K562 (cell line): ENCODE data around the gene PPAN. TPM values are rescaled to one million over a fixed set of nuclear protein-coding genes. Genes with fewer than 3 reads are reported as not detected.

Experiments
- ARHGAP35 ChIP-seq: fragments of 450-650 bp; IDR thresholded peaks from 2 replicates; pipeline ENCODE4 v1.6.1; 2018; ENCODE audit not compliant: partially characterized antibody
- BACH1 ChIP-seq: fragments of 200-800 bp; sonication (Bioruptor generic); IDR thresholded peaks from 2 replicates; pipeline ENCODE4 v1.6.1; 2016; ENCODE audit warnings: missing genetic modification characterization, missing compliant biosample characterization
- CHD2 ChIP-seq: IDR thresholded peaks from 2 replicates; pipeline ENCODE4 v1.6.1; 2011; ENCODE audit warnings: low read depth, low read length
- FIP1L1 ChIP-seq: fragments of 200-400 bp; formaldehyde crosslinking; IDR thresholded peaks from 2 replicates; pipeline ENCODE4 v1.6.1; 2018; ENCODE audit warnings: mild to moderate bottlenecking, low read depth, low read length; ENCODE audit not compliant: poor library complexity, severe bottlenecking
- KDM5B ChIP-seq: fragments of 200-600 bp; sonication (generic); IDR thresholded peaks from 2 replicates; pipeline ENCODE4 v1.6.1; 2012; ENCODE audit warnings: low read depth, mild to moderate bottlenecking, moderate library complexity, low read length, control low read depth, inconsistent platforms; ENCODE audit not compliant: insufficient replicate concordance
- POLR2G ChIP-seq: fragments of 200-400 bp; formaldehyde crosslinking; IDR thresholded peaks from 2 replicates; pipeline ENCODE4 v1.6.1; 2017; ENCODE audit warnings: low read depth, mild to moderate bottlenecking, antibody characterized with exemption, low read length, moderate library complexity
- RBM22 ChIP-seq: fragments of 200-400 bp; formaldehyde crosslinking; IDR thresholded peaks from 2 replicates; pipeline ENCODE4 v1.6.1; 2018; ENCODE audit warnings: low read length, low read depth; ENCODE audit not compliant: poor library complexity, severe bottlenecking
- RFX1 ChIP-seq: fragments of 450-650 bp; IDR thresholded peaks from 2 replicates; pipeline ENCODE4 v1.6.1; 2016; ENCODE audit warnings: mild to moderate bottlenecking, moderate library complexity
- SRSF1 ChIP-seq: fragments of 200-400 bp; formaldehyde crosslinking; IDR thresholded peaks from 2 replicates; pipeline ENCODE4 v1.6.1; 2017; ENCODE audit warnings: mild to moderate bottlenecking, low read depth, low read length, moderate library complexity
- SUPT5H ChIP-seq: fragments of 450-650 bp; IDR thresholded peaks from 2 replicates; pipeline ENCODE4 v1.6.1; 2016
- TAF15 ChIP-seq: fragments of 200-400 bp; formaldehyde crosslinking; IDR thresholded peaks from 2 replicates; pipeline ENCODE4 v1.6.1; 2017; ENCODE audit warnings: mild to moderate bottlenecking, low read depth, low read length, moderate library complexity
- TEAD4 ChIP-seq, 2 experiments: sonication (generic) in 1 of 2; formaldehyde crosslinking in 1 of 2; IDR thresholded peaks; 2 replicates each; pipeline versions ENCODE4 v1.6.1 to v1.8.0; 2012 to 2022; ENCODE audit warnings: borderline replicate concordance in 1 of 2, inconsistent platforms in 1 of 2, low read length in 1 of 2, mild to moderate bottlenecking in 1 of 2, missing genetic modification reagents in 1 of 2
- TOE1 ChIP-seq, 2 experiments: fragments of 450-650 bp in 1 of 2; sonication (generic) in 1 of 2; formaldehyde crosslinking in 1 of 2; IDR thresholded peaks; 2 replicates each; pipeline versions ENCODE4 v1.7.1 to v1.8.0; 2016 to 2022; ENCODE audit warnings: borderline replicate concordance in 2 of 2, mild to moderate bottlenecking in 2 of 2, antibody characterized with exemption in 1 of 2, inconsistent platforms in 1 of 2, low read depth in 1 of 2, missing genetic modification reagents in 1 of 2, moderate library complexity in 1 of 2
- ZNF740 ChIP-seq, 3 experiments: fragments of 200-800 bp in 1 of 3; sonication (Bioruptor generic) in 1 of 3; sonication (generic) in 1 of 3; formaldehyde crosslinking in 1 of 3; IDR thresholded peaks; 2 replicates each; pipeline versions ENCODE4 v1.6.1 to v1.8.0; 2016 to 2022; ENCODE audit warnings: mild to moderate bottlenecking in 2 of 3, missing compliant biosample characterization in 2 of 3, missing genetic modification characterization in 2 of 3, missing genetic modification reagents in 1 of 3
- ZNF830 ChIP-seq: fragments of 250-450 bp; sonication (Bioruptor Pico); IDR thresholded peaks from 2 replicates; pipeline ENCODE4 v1.5.0; 2021; ENCODE audit warnings: mild to moderate bottlenecking
- polyA plus RNA-seq, 8 experiments: library from polyadenylated mRNA; depleted of rRNA in 4 of 8; stranded (reverse) in 5 of 8; unstranded in 3 of 8; fragments of >200 nt; fragmentation: Nextera tagmentation in 2 of 8; fragmentation: Illumina TruSeq in 1 of 8; extraction: Ambion mirVana in 2 of 8; extraction: Trizol in 1 of 8; gene quantifications; 2 replicates each; pipeline versions ENCODE4 v1.2.1 to v1.2.3, GENCODE V29; 2011 to 2014; ENCODE audit warnings: inconsistent platforms in 1 of 8, missing spikeins in 1 of 8
- total RNA-seq, 7 experiments: library from RNA; depleted of rRNA in 6 of 7; stranded (reverse); fragments of >200 nt in 6 of 7; fragmentation: Illumina TruSeq in 2 of 7; extraction: Trizol in 2 of 7; gene quantifications; 2 replicates each; pipeline versions ENCODE4 v1.2.1 to v1.2.3, GENCODE V29; 2011 to 2021; ENCODE audit warnings: low replicate concordance in 1 of 7

The PPAN gene
- total and polyA plus RNA-seq, 9 of the 15 experiments (the other 6 are each of a cell fraction or from before 2014, with no cell fraction given): 2.2 to 129 (median 59.1) TPM

GRCh38 chr19:10113964-10114650 lies 7.9 kb downstream of the PPAN start (continued):
- TF ChIP-seq CHD2 (peak; percentile 51; the same call in 1 of the 2 replicates), ZNF830 (CRISPR knock-in tag) (0 out of 2 replicates have a peak, but pooled peaks have one; percentile 28), TEAD4 (IDR thresholded peaks at IDR 0.05; ENCODE audit: low read length) (peak; percentile 9; the same call in 1 of the 2 replicates), TEAD4 (CRISPR knock-in tag; IDR thresholded peaks at IDR 0.05; ENCODE audit: borderline replicate concordance) (no peak), RBM22 (peak; percentile 74), BACH1 (tag) (no peak), FIP1L1 (peak; percentile 97), ARHGAP35 (no peak), TOE1 (IDR thresholded peaks at IDR 0.05; ENCODE audit: borderline replicate concordance) (no peak), TOE1 (CRISPR knock-in tag; IDR thresholded peaks at IDR 0.05; ENCODE audit: borderline replicate concordance, low read depth) (no peak), SUPT5H (peak; percentile 72; the same call in 1 of the 2 replicates), POLR2G (peak; percentile 78), SRSF1 (peak; percentile 73; the same call in 1 of the 2 replicates), ZNF740 (CRISPR knock-in tag; IDR thresholded peaks at IDR 0.05) (0 out of 2 replicates have a peak, but pooled peaks have one; percentile 13), ZNF740 (tag; IDR thresholded peaks at IDR 0.05) (no peak), KDM5B (peak; percentile 24), RFX1 (no peak), TAF15 (peak; percentile 86; the same call in 1 of the 2 replicates)
